ENCODE data around the gene EPHA2.
A peak's percentile ranks its signal among the peaks of the same experiment; 100 is the strongest.
"Not testable (repeated sequence)": the region's sequence is repeated elsewhere in the genome, so short reads cannot be mapped to it uniquely, and the experiment has no call there.

Gene EPHA2

GRCh38 chr1:16183765-16184556, 28.1 kb upstream of the EPHA2 start:
- no peak for DNase-seq

GRCh38 chr1:16183179-16183578, 27.3 kb upstream of the EPHA2 start:
- DNase-seq: peak in 1 of 2 donors; percentile 11

GRCh38 chr1:16181887-16182719, 26.2 kb upstream of the EPHA2 start:
- DNase-seq: no peak

GRCh38 chr1:16180291-16180824, 24.5 kb upstream of the EPHA2 start:
- DNase-seq: no peak

- DNase-seq: no peak
Measured at GRCh38 chr1:16178596-16179497, 23.0 kb upstream of the EPHA2 start.

- DNase-seq: no peak
Measured at GRCh38 chr1:16177306-16177705, 21.4 kb upstream of the EPHA2 start.

GRCh38 chr1:16176653-16177052, 20.8 kb upstream of the EPHA2 start:
- no peak for DNase-seq

- DNase-seq: no peak
Measured at GRCh38 chr1:16175610-16176553, 20.0 kb upstream of the EPHA2 start.

- DNase-seq: no peak
Measured at GRCh38 chr1:16174886-16175598, 19.2 kb upstream of the EPHA2 start.

- DNase-seq: no peak
Measured at GRCh38 chr1:16174261-16174868, 18.5 kb upstream of the EPHA2 start.

GRCh38 chr1:16173447-16174260, 17.8 kb upstream of the EPHA2 start:
- no peak for DNase-seq

GRCh38 chr1:16172964-16173446, 17.1 kb upstream of the EPHA2 start:
- peak; percentile 75 to 81 for DNase-seq

- DNase-seq: no peak
Measured at GRCh38 chr1:16172218-16172830, 16.5 kb upstream of the EPHA2 start.

GRCh38 chr1:16171314-16172151, 15.7 kb upstream of the EPHA2 start:
- DNase-seq: no peak

GRCh38 chr1:16170283-16170673, 14.4 kb upstream of the EPHA2 start:
- no peak for DNase-seq

- no peak for DNase-seq
Measured at GRCh38 chr1:16168622-16169360, 12.9 kb upstream of the EPHA2 start.

- DNase-seq: not testable (repeated sequence)
Measured at GRCh38 chr1:16168144-16168495, 12.3 kb upstream of the EPHA2 start.
